Forelimb muscle (tissue), 1 donor: ENCODE data around the gene LRIT2. TPM values are rescaled to one million over a fixed set of nuclear protein-coding genes. Genes with fewer than 3 reads are reported as not detected.

Source experiments
- DNase-seq: peaks from one replicate; pipeline ENCODE4 v3.0.0-alpha.2; 2013; ENCODE audit warnings: low read depth
- polyA plus RNA-seq: library from polyadenylated mRNA; unstranded; fragments of 120-200 nt; gene quantifications from one replicate; pipeline ENCODE4 v1.2.1, GENCODE V29; 2013; ENCODE audit not compliant: insufficient read length

Gene LRIT2
- polyA plus RNA-seq, 1 donor, result not detected

- DNase-seq, result no peak
These were observed 15.9 kb upstream of the LRIT2 start, which contains the start of gene LRIT1 for GRCh38 chr10:84241185-84241790. TSS of gene LRIT1 (minus strand) at chr10:84241546. CDS start at chr10:84241439, 107 bp downstream.

GRCh38 chr10:84238909-84239308, 13.6 kb upstream of the LRIT2 start:
- no peak for DNase-seq

GRCh38 chr10:84237199-84238051, 12.1 kb upstream of the LRIT2 start:
- DNase-seq, result no peak

GRCh38 chr10:84236807-84237198, 11.5 kb upstream of the LRIT2 start:
- DNase-seq, result no peak

- no peak for DNase-seq
These were observed 9.8 kb upstream of the LRIT2 start for GRCh38 chr10:84235096-84235495.

- DNase-seq, result no peak
These were observed 9.1 kb upstream of the LRIT2 start for GRCh38 chr10:84234479-84234878.

GRCh38 chr10:84233940-84234339, 8.6 kb upstream of the LRIT2 start:
- no peak for DNase-seq

- no peak for DNase-seq
These were observed 7.0 kb upstream of the LRIT2 start for GRCh38 chr10:84232376-84232775.

- no peak for DNase-seq
These were observed 5.0 kb upstream of the LRIT2 start for GRCh38 chr10:84230359-84230758.

- DNase-seq, result no peak
These were observed 2.5 kb upstream of the LRIT2 start for GRCh38 chr10:84227810-84228209.

- DNase-seq, result no peak
These were observed 1.3 kb upstream of the LRIT2 start for GRCh38 chr10:84226616-84227015.

- no peak for DNase-seq
These were observed 824 bp downstream of the LRIT2 start for GRCh38 chr10:84224411-84225028.

- no peak for DNase-seq
These were observed 3.4 kb downstream of the LRIT2 start for GRCh38 chr10:84221916-84222315.

- no peak for DNase-seq
These were observed 7.6 kb downstream of the LRIT2 start for GRCh38 chr10:84217746-84218145.

GRCh38 chr10:84216834-84217233, 8.5 kb downstream of the LRIT2 start:
- DNase-seq, result no peak

- DNase-seq, result no peak
These were observed 10.6 kb downstream of the LRIT2 start for GRCh38 chr10:84214612-84215235.

GRCh38 chr10:84214046-84214572, 11.2 kb downstream of the LRIT2 start:
- no peak for DNase-seq

- no peak for DNase-seq
These were observed 12.3 kb downstream of the LRIT2 start for GRCh38 chr10:84213076-84213475.

- no peak for DNase-seq
These were observed 13.3 kb downstream of the LRIT2 start for GRCh38 chr10:84212014-84212413.

- DNase-seq, result no peak
These were observed 13.8 kb downstream of the LRIT2 start for GRCh38 chr10:84211566-84211965.

- no peak for DNase-seq
These were observed 17.3 kb downstream of the LRIT2 start for GRCh38 chr10:84208023-84208422.
